K562 (cell line): ENCODE results near the gene MAGI1. TPM values are rescaled to one million over a fixed set of nuclear protein-coding genes. Genes with fewer than 3 reads are reported as not detected.

Source experiments
- DLX4 ChIP-seq: fragments of 250-450 bp; sonication (Bioruptor Pico); IDR thresholded peaks from 2 replicates; pipeline ENCODE4 v1.6.1; 2021; ENCODE audit warnings: mild to moderate bottlenecking
- ELF1 ChIP-seq: fragments of 200-800 bp; sonication (Bioruptor generic); IDR thresholded peaks from 2 replicates; pipeline ENCODE4 v1.6.1; 2016; ENCODE audit warnings: missing genetic modification characterization, missing compliant biosample characterization
- EWSR1 ChIP-seq: fragments of 450-650 bp; IDR thresholded peaks from 2 replicates; pipeline ENCODE4 v1.6.1; 2018; ENCODE audit warnings: borderline replicate concordance, mild to moderate bottlenecking, low read depth, moderate library complexity; ENCODE audit not compliant: partially characterized antibody
- FOXJ3 ChIP-seq: sonication (generic); formaldehyde crosslinking; IDR thresholded peaks from 2 replicates; pipeline ENCODE4 v1.4.0; 2020; ENCODE audit warnings: mild to moderate bottlenecking, missing genetic modification reagents
- HSF4 ChIP-seq: fragments of 250-450 bp; sonication (Bioruptor Pico); IDR thresholded peaks from 2 replicates; pipeline ENCODE4 v2.1.2; 2022; ENCODE audit warnings: mild to moderate bottlenecking, moderate library complexity, borderline replicate concordance
- IFI16 ChIP-seq: fragments of 250-450 bp; sonication (Bioruptor Pico); IDR thresholded peaks from 2 replicates; pipeline ENCODE4 v2.1.2; 2022; ENCODE audit warnings: mild to moderate bottlenecking, inconsistent platforms
- SP1 ChIP-seq: sonication (generic); formaldehyde crosslinking; IDR thresholded peaks from 2 replicates; pipeline ENCODE4 v1.8.1; 2022; ENCODE audit warnings: mild to moderate bottlenecking, missing genetic modification reagents
- SP2 ChIP-seq: IDR thresholded peaks from 2 replicates; pipeline ENCODE4 v1.6.1; 2011; ENCODE audit warnings: mild to moderate bottlenecking, low read depth, low read length, moderate library complexity; ENCODE audit not compliant: poor library complexity, severe bottlenecking; ENCODE audit errors: extremely low read depth
- polyA plus RNA-seq, 8 experiments: library from polyadenylated mRNA; depleted of rRNA in 4 of 8; stranded (reverse) in 5 of 8; unstranded in 3 of 8; fragments of >200 nt; fragmentation: Nextera tagmentation in 2 of 8; fragmentation: Illumina TruSeq in 1 of 8; extraction: Ambion mirVana in 2 of 8; extraction: Trizol in 1 of 8; gene quantifications; 2 replicates each; pipeline versions ENCODE4 v1.2.1 to v1.2.3, GENCODE V29; 2011 to 2014; ENCODE audit warnings: inconsistent platforms in 1 of 8, missing spikeins in 1 of 8
- total RNA-seq, 7 experiments: library from RNA; depleted of rRNA in 6 of 7; stranded (reverse); fragments of >200 nt in 6 of 7; fragmentation: Illumina TruSeq in 2 of 7; extraction: Trizol in 2 of 7; gene quantifications; 2 replicates each; pipeline versions ENCODE4 v1.2.1 to v1.2.3, GENCODE V29; 2011 to 2021; ENCODE audit warnings: low replicate concordance in 1 of 7
- TF ChIP-seq, protein P1 (sequence below): fragments of 250-450 bp; sonication (Bioruptor Pico); IDR thresholded peaks from 2 replicates; pipeline ENCODE4 v1.8.0; 2022; ENCODE audit warnings: moderate library complexity, mild to moderate bottlenecking, inconsistent platforms
- TF ChIP-seq, protein P2 (sequence below): sonication (generic); formaldehyde crosslinking; IDR thresholded peaks from 2 replicates; pipeline ENCODE4 v1.9.0; 2022; ENCODE audit warnings: mild to moderate bottlenecking, missing genetic modification reagents

Gene MAGI1
- total and polyA plus RNA-seq, 9 of the 15 experiments (the other 6 are each of a cell fraction or from before 2014, with no cell fraction given) = 7.8 to 59.4 (median 43.2) TPM

GRCh38 chr3:66012711-66013110 is 26.0 kb downstream of the MAGI1 start (continued):
- no peak for TF ChIP-seq DLX4 (CRISPR knock-in tag)
- TF ChIP-seq SP2 = no peak
- TF ChIP-seq, protein P1, sequence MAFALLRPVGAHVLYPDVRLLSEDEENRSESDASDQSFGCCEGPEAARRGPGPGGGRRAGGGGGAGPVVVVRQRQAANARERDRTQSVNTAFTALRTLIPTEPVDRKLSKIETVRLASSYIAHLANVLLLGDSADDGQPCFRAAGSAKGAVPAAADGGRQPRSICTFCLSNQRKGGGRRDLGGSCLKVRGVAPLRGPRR (CRISPR knock-in tag) = no peak
- no peak for TF ChIP-seq FOXJ3 (CRISPR knock-in tag)
- no peak for TF ChIP-seq HSF4
- no peak for TF ChIP-seq EWSR1
- TF ChIP-seq, protein P2, sequence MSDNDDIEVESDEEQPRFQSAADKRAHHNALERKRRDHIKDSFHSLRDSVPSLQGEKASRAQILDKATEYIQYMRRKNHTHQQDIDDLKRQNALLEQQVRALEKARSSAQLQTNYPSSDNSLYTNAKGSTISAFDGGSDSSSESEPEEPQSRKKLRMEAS (CRISPR knock-in tag) = no peak
- no peak for TF ChIP-seq SP1
- TF ChIP-seq ELF1 (tag) = no peak
- TF ChIP-seq IFI16 (CRISPR knock-in tag) = no peak
